Measurements from ENCODE around the gene CNPY2. TPM values are rescaled to one million over a fixed set of nuclear protein-coding genes. Genes with fewer than 3 reads are reported as not detected.
A peak's percentile ranks its signal among the peaks of the same experiment; 100 is the strongest.

Gene CNPY2
- total RNA-seq, 2 experiments from 2014 or later = 81.0 to 81.7 TPM

GRCh38 chr12:56299853-56300643 lies 15.7 kb downstream of the CNPY2 start, which contains the start of gene CS:
Gene CS, minus strand, starts transcription at chr12:56300330. Its CDS starts 129 bp downstream, at chr12:56300201.
- no peaks in the 10 kb centered on the region for H3K27me3 Mint-ChIP-seq
- ChIA-PET CTCF (interaction anchor here (0.8 to 1.5 kb wide), 4 partner anchors 8 to 172 kb away, joined by 3 read pairs; partner anchors contain the start of gene ESYT1), POLR2A (interaction anchor here (0.6 to 3.5 kb wide), 15 partner anchors 8 to 441 kb away, joined by 3 to 12 read pairs (median 3); partner anchors contain the start of gene PAN2)
- no peaks in the 10 kb centered on the region for H3K9me3 Mint-ChIP-seq
- intact Hi-C loops (cut with micrococcal nuclease) = no loop called here
- H3K27ac Mint-ChIP-seq = peak within 1 kb of the TSS; percentile 94
- peaks cover 43% of the 10 kb centered on the region for H3K4me1 Mint-ChIP-seq (ENCODE audit: low read depth)
- peaks cover 37% of the 10 kb centered on the region for H3K36me3 Mint-ChIP-seq (ENCODE audit: low read depth)
- H3K4me3 Mint-ChIP-seq = peak within 1 kb of the TSS; percentile 93
- peak; percentile 99 for ATAC-seq
- peak; percentile 99 for DNase-seq
- no peak for TF ChIP-seq CTCF (IDR thresholded peaks at IDR 0.05)

GRCh38 chr12:56299308-56299852 lies 16.4 kb downstream of the CNPY2 start:
- Mint-ChIP-seq H3K27me3 (no peaks in the 10 kb centered on the region), H3K4me1 (ENCODE audit: low read depth) (peaks cover 43% of the 10 kb centered on the region), H3K27ac (peak overlapping the region; percentile 94), H3K36me3 (ENCODE audit: low read depth) (peaks cover 37% of the 10 kb centered on the region), H3K9me3 (no peaks in the 10 kb centered on the region), H3K4me3 (peak overlapping the region; percentile 93)
- TF ChIP-seq CTCF (IDR thresholded peaks at IDR 0.05) = no peak
- ATAC-seq (no peak), DNase-seq (peak; percentile 38)
- intact Hi-C loops (cut with micrococcal nuclease) = no loop called here
- CTCF ChIA-PET = interaction anchor here (1.0 to 2.8 kb wide), 6 partner anchors 9 to 171 kb away, joined by 3 to 10 read pairs (median 3); partner anchors contain the start of genes ESYT1 and SMARCC2
- POLR2A ChIA-PET = interaction anchor here (0.6 to 3.5 kb wide), 16 partner anchors 8 to 440 kb away, joined by 3 to 12 read pairs (median 4); partner anchors contain the start of genes PAN2 and TIMELESS

- CTCF ChIA-PET = interaction anchor here (1.3 to 2.8 kb wide), 7 partner anchors 10 to 165 kb away, joined by 3 to 10 read pairs (median 3); partner anchors contain the start of genes ANKRD52 and SMARCC2
- POLR2A ChIA-PET = interaction anchor here (0.8 to 3.5 kb wide), 13 partner anchors 10 to 439 kb away, joined by 3 to 12 read pairs (median 4); partner anchors contain the start of genes SMARCC2 and TIMELESS
- peaks cover 46% of the 10 kb centered on the region for H3K4me1 Mint-ChIP-seq (ENCODE audit: low read depth)
Measured at GRCh38 chr12:56298828-56299227, 17.0 kb downstream of the CNPY2 start.

GRCh38 chr12:56297400-56297799 lies 18.4 kb downstream of the CNPY2 start:
- Mint-ChIP-seq H3K27ac (peak overlapping the region; percentile 46), H3K36me3 (ENCODE audit: low read depth) (peaks cover 39% of the 10 kb centered on the region), H3K9me3 (no peaks in the 10 kb centered on the region), H3K4me3 (peak overlapping the region; percentile 33), H3K4me1 (ENCODE audit: low read depth) (peaks cover 52% of the 10 kb centered on the region), H3K27me3 (no peaks in the 10 kb centered on the region)
- no peak for ATAC-seq
- CTCF ChIA-PET = interaction anchor here (0.9 to 2.8 kb wide), 5 partner anchors 39 to 167 kb away, joined by 3 to 10 read pairs (median 8); partner anchors contain the start of genes ANKRD52, IL23A and SMARCC2
- no peak for TF ChIP-seq CTCF (IDR thresholded peaks at IDR 0.05)
- intact Hi-C loops (cut with micrococcal nuclease) = no loop called here
- POLR2A ChIA-PET = interaction anchor here (0.5 to 3.5 kb wide), 4 partner anchors 8 to 173 kb away, joined by 3 to 12 read pairs (median 8); no protein-coding TSS in a partner anchor
- no peak for DNase-seq

More at GRCh38 chr12:56298828-56299227, 17.0 kb downstream of the CNPY2 start:
- no peak for ATAC-seq
- DNase-seq = no peak
- no peaks in the 10 kb centered on the region for H3K9me3 Mint-ChIP-seq
- no peaks in the 10 kb centered on the region for H3K27me3 Mint-ChIP-seq
- peak overlapping the region; percentile 94 for H3K27ac Mint-ChIP-seq
- H3K4me3 Mint-ChIP-seq = peak overlapping the region; percentile 93
- intact Hi-C loops (cut with micrococcal nuclease) = no loop called here
- H3K36me3 Mint-ChIP-seq (ENCODE audit: low read depth) = peaks cover 37% of the 10 kb centered on the region
- no peak for TF ChIP-seq CTCF (IDR thresholded peaks at IDR 0.05)
